Small intestine (tissue), 7 donors: ENCODE results near the gene PAPPA. TPM values are rescaled to one million over a fixed set of nuclear protein-coding genes. Genes with fewer than 3 reads are reported as not detected.

Source experiments
- DNase-seq, 2 donors: peaks; one replicate each; pipeline versions ENCODE4 v3.0.0 to v3.0.0-alpha.2; 2013
- FAIRE-seq: peaks from 2 replicates; lab custom pipeline; 2012; peaks lifted over from hg19 to GRCh38; lab: Jason Lieb, UNC
- H3K27ac ChIP-seq, 3 donors: one replicate each; pipeline ENCODE4 v1.5.1; 2013; ENCODE audit warnings: low read length in 2 of 3, mild to moderate bottlenecking in 2 of 3, control low read depth in 1 of 3, inconsistent platforms in 1 of 3, low read depth in 1 of 3, moderate library complexity in 1 of 3
- H3K27me3 ChIP-seq, 3 donors: one replicate each; pipeline ENCODE4 v1.6.1; 2013; ENCODE audit warnings: low read length in 3 of 3, inconsistent platforms in 1 of 3; ENCODE audit not compliant: control insufficient read depth in 3 of 3, insufficient read depth in 3 of 3
- H3K36me3 ChIP-seq, 3 donors: one replicate each; pipeline ENCODE4 v1.6.1; 2013; ENCODE audit warnings: low read length in 3 of 3, inconsistent platforms in 1 of 3, low read depth in 1 of 3, mild to moderate bottlenecking in 1 of 3, moderate library complexity in 1 of 3; ENCODE audit not compliant: control insufficient read depth in 3 of 3, insufficient read depth in 2 of 3
- H3K4me1 ChIP-seq, 3 donors: one replicate each; pipeline ENCODE4 v1.6.1; 2013; ENCODE audit warnings: low read length in 2 of 3, inconsistent platforms in 1 of 3, low read depth in 1 of 3, mild to moderate bottlenecking in 1 of 3, moderate library complexity in 1 of 3; ENCODE audit not compliant: control insufficient read depth in 3 of 3, insufficient read depth in 2 of 3
- H3K4me3 ChIP-seq, 3 donors: one replicate each; pipeline ENCODE4 v1.5.1; 2013; ENCODE audit warnings: low read length in 3 of 3, control low read depth in 1 of 3, inconsistent platforms in 1 of 3, low read depth in 1 of 3, mild to moderate bottlenecking in 1 of 3, moderate library complexity in 1 of 3
- H3K9me3 ChIP-seq, 2 donors: one replicate each; pipeline ENCODE4 v1.6.1; 2013; ENCODE audit warnings: low read depth in 1 of 2, low read length in 1 of 2; ENCODE audit not compliant: control insufficient read depth in 2 of 2, insufficient read depth in 1 of 2
- WGBS, 3 donors: extraction: QIAGEN DNeasy Blood & Tissue Kit; methylation state at CpG; one replicate each; pipeline ENCODE4 v1.1.7; 2013; 5-methylcytosine and 5-hydroxymethylcytosine counted together
- polyA plus RNA-seq, 4 donors: library from polyadenylated mRNA; stranded (reverse) in 3 of 4; unstranded in 1 of 4; fragments of 200-250 nt in 3 of 4; fragments of 120-200 nt in 1 of 4; gene quantifications; one replicate each; pipeline versions ENCODE4 v1.2.1 to v1.2.3, GENCODE V29; 2013
- donor health status: healthy with polysubstance abuse.
- donor health status: control.
- donor health status: control.
- donor health status: Bipolar disorder and iron deficiency.
- donor health status: healthy.

The PAPPA gene
- polyA plus RNA-seq, 4 donors, result 0.27 to 1.2 (median 0.88) TPM; not detected in 1

DNA sequence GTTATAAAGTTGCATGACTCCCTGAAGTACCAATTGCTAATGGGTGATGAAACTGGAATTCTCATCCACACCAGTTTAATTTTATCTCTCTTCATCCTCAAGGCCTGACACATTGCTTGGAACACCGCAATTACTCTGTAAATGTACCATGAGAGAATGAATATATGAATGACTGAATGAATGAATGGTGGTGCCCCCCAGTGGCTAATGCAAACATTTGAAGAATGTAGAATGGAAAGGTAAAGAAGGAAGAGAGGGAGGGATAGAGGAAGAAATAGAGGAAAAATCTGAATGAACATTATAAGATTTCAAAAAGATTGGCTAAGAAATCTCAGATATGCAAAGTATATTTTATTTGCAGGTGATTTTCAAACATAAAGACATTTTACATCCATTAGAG, 13.1 kb downstream of the PAPPA start:
- WGBS, 3 donors, result 93 to 95% (median 95%) methylated on average over 1 of the region's 1 CpG
- no peaks in the 10 kb centered on the region for H3K36me3 ChIP-seq
- FAIRE-seq (no peak), DNase-seq (no peak)
- H3K27me3 ChIP-seq, result peaks cover 0 to 2% (median 0%) of the 10 kb centered on the region in 3 donors
- H3K27ac ChIP-seq, result no peak overlapping the region
- no peaks in the 10 kb centered on the region for H3K9me3 ChIP-seq
- H3K4me3 ChIP-seq, result no peak overlapping the region
- H3K4me1 ChIP-seq, result no peaks in the 10 kb centered on the region

DNA sequence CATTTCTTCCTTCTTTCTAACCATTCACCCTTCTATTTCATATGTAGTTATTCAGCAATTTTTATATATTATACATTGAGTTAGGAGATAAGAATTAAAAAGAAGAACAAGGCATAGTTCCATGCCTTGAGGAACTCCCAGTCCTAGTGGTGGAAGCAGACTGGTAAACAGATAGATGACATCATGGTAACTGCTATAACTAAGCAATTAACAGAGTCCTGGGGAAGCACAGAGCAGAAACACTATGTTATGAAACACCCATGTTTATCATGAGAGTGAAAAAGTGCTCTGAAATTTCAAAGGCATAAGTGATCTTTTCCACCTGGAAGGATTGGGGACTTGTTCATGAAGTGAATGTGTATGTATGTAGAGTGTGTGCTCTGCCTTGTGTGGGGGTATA, 14.6 kb downstream of the PAPPA start:
- no peak for FAIRE-seq
- Histone ChIP-seq H3K27me3 (peaks cover 0 to 2% (median 0%) of the 10 kb centered on the region in 3 donors), H3K4me3 (no peak overlapping the region), H3K27ac (no peak overlapping the region), H3K4me1 (no peaks in the 10 kb centered on the region), H3K36me3 (no peaks in the 10 kb centered on the region), H3K9me3 (no peaks in the 10 kb centered on the region)
- DNase-seq, result no peak

GRCh38 chr9:116172216-116172615, 18.6 kb downstream of the PAPPA start:
- WGBS, 3 donors, result 28 to 50% (median 31%) methylated on average over 2 of the region's 2 CpGs

DNA sequence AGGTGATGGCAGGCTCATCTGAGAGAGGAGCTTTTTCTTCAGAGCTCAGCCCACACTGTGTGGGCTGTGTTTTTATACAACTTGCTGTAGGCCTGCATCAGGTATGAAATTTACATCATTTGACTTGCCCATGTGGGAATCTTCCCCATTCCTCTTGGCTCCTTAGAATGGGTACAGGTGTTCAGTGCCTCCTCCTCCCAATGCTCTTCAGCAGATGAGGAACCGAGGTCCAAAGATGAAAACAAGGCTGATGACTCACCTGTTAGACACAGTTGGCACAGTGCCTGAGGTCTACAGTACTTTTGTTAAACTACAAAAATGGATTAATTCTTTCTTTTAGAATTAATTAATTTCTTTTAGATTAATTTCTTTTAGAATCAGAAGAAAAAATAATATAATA, 20.8 kb downstream of the PAPPA start:
- DNase-seq, result peak in 1 of 2 donors; percentile 19
- 6 to 53% (median 13%) methylated on average over 1 of the region's 1 CpG for WGBS, 3 donors
- FAIRE-seq, result no peak

More at GRCh38 chr9:116172216-116172615, 18.6 kb downstream of the PAPPA start:
- no peak for DNase-seq
- no peaks in the 10 kb centered on the region for H3K36me3 ChIP-seq
- FAIRE-seq, result no peak
- no peak overlapping the region for H3K27ac ChIP-seq
- H3K27me3 ChIP-seq, result peaks cover 0 to 2% (median 0%) of the 10 kb centered on the region in 3 donors
- H3K4me1 ChIP-seq, result no peaks in the 10 kb centered on the region
- H3K4me3 ChIP-seq, result no peak overlapping the region
- H3K9me3 ChIP-seq, result no peaks in the 10 kb centered on the region

GRCh38 chr9:116175614-116176013, 22.0 kb downstream of the PAPPA start:
- 15 to 27% (median 22%) methylated on average over 1 of the region's 1 CpG for WGBS, 3 donors
- Histone ChIP-seq H3K27ac (no peak overlapping the region), H3K27me3 (no peaks in the 10 kb centered on the region), H3K36me3 (no peaks in the 10 kb centered on the region), H3K4me1 (no peaks in the 10 kb centered on the region), H3K9me3 (no peaks in the 10 kb centered on the region), H3K4me3 (no peak overlapping the region)
- no peak for DNase-seq
- no peak for FAIRE-seq

More for the DNA sequence above, 20.8 kb downstream of the PAPPA start:
- H3K36me3 ChIP-seq, result no peaks in the 10 kb centered on the region
- H3K27ac ChIP-seq, result no peak overlapping the region
- no peaks in the 10 kb centered on the region for H3K9me3 ChIP-seq
- no peaks in the 10 kb centered on the region for H3K4me1 ChIP-seq
- H3K27me3 ChIP-seq, result no peaks in the 10 kb centered on the region
- no peak overlapping the region for H3K4me3 ChIP-seq

GRCh38 chr9:116178481-116179211, 25.1 kb downstream of the PAPPA start:
- no peak for DNase-seq
- FAIRE-seq, result no peak
- no peaks in the 10 kb centered on the region for H3K4me1 ChIP-seq
- WGBS, 3 donors, result 50 to 67% (median 55%) methylated on average over 3 of the region's 3 CpGs
- H3K36me3 ChIP-seq, result no peaks in the 10 kb centered on the region
- no peak overlapping the region for H3K4me3 ChIP-seq
- no peaks in the 10 kb centered on the region for H3K27me3 ChIP-seq
- H3K9me3 ChIP-seq, result no peaks in the 10 kb centered on the region
- H3K27ac ChIP-seq, result no peak overlapping the region

DNA sequence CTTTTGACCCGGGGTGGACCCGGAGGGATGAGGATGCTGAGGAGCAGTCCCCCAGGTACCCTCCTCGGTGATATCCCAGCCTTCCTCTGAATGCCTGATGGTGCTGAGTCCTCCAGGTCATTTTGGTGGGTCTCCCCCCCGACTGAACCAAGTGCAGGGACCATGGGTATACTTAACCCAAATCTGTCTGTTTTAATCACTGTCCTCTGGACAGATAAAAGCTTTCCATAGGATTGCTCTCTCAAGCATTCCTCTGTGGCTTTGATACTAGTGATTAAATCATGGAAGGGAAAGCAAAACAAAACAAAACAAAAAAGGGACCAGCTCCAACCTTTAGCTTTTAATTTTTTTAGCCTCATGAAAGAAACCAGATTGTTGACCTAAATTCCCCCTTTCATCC, 26.0 kb downstream of the PAPPA start:
- Histone ChIP-seq H3K27me3 (no peaks in the 10 kb centered on the region), H3K36me3 (no peaks in the 10 kb centered on the region), H3K27ac (no peak overlapping the region), H3K4me3 (no peak overlapping the region), H3K4me1 (no peaks in the 10 kb centered on the region), H3K9me3 (no peaks in the 10 kb centered on the region)
- DNase-seq (no peak), FAIRE-seq (no peak)
- WGBS, 3 donors, result 73 to 77% (median 76%) methylated on average over 4 of the region's 4 CpGs

- Histone ChIP-seq H3K36me3 (no peaks in the 10 kb centered on the region), H3K9me3 (no peaks in the 10 kb centered on the region), H3K27me3 (no peaks in the 10 kb centered on the region), H3K27ac (no peak overlapping the region), H3K4me3 (no peak overlapping the region), H3K4me1 (no peaks in the 10 kb centered on the region)
- FAIRE-seq, result no peak
- DNase-seq, result no peak
- 13 to 54% (median 35%) methylated on average over 3 of the region's 3 CpGs for WGBS, 3 donors
Measured at GRCh38 chr9:116181853-116182610, 28.4 kb downstream of the PAPPA start.
